DND-41 (cell line): Measurements from ENCODE around the gene CABP4.

Experiments used
- ATAC-seq: fragments of 200-7000 bp; cut with Tn5 transposase; 3 replicates; pipeline ENCODE4 v1.9.1; 2021; ENCODE audit warnings: low read depth; ENCODE audit not compliant: insufficient read depth
- DNase-seq: peaks from one replicate; pipeline ENCODE4 v3.0.0-alpha.2; 2020
- H2AFZ ChIP-seq: 2 replicates; pipeline ENCODE4 v1.6.0; 2012; ENCODE audit warnings: low read depth, low read length
- H3K27ac ChIP-seq: 2 replicates; pipeline ENCODE4 v1.5.1; 2012; ENCODE audit warnings: low read length, inconsistent platforms
- H3K27me3 ChIP-seq: fragments of 200-600 bp; sonication (generic); 2 replicates; pipeline ENCODE4 v1.6.0; 2012; ENCODE audit warnings: low read length, mild to moderate bottlenecking, inconsistent platforms; ENCODE audit not compliant: insufficient read depth, poor library complexity
- H3K36me3 ChIP-seq: 2 replicates; pipeline ENCODE4 v1.5.1; 2012; ENCODE audit warnings: low read length, inconsistent platforms; ENCODE audit not compliant: insufficient read depth
- H3K4me1 ChIP-seq: 2 replicates; pipeline ENCODE4 v1.5.1; 2012; ENCODE audit warnings: mild to moderate bottlenecking, low read length; ENCODE audit not compliant: insufficient read depth
- H3K4me2 ChIP-seq: 2 replicates; pipeline ENCODE4 v1.6.0; 2012; ENCODE audit warnings: mild to moderate bottlenecking, moderate library complexity, low read length, inconsistent platforms; ENCODE audit not compliant: insufficient read depth
- H3K4me3 ChIP-seq, 2 experiments: fragments of 200-600 bp in 1 of 2; shearing (Covaris generic) in 1 of 2; 2 replicates each; pipeline ENCODE4 v1.5.1; 2012 to 2016; ENCODE audit warnings: inconsistent platforms in 2 of 2, low read length in 2 of 2, mild to moderate bottlenecking in 2 of 2, low read depth in 1 of 2, moderate library complexity in 1 of 2
- H3K79me2 ChIP-seq: 2 replicates; pipeline ENCODE4 v1.6.0; 2012; ENCODE audit warnings: low read length, inconsistent platforms; ENCODE audit not compliant: insufficient read depth
- H3K9ac ChIP-seq: 2 replicates; pipeline ENCODE4 v1.6.0; 2012; ENCODE audit warnings: low read depth, mild to moderate bottlenecking, inconsistent platforms, low read length, moderate library complexity
- H3K9me3 ChIP-seq: 2 replicates; pipeline ENCODE4 v1.5.1; 2012; ENCODE audit warnings: low read length, moderate library complexity, mild to moderate bottlenecking, inconsistent platforms; ENCODE audit not compliant: insufficient read depth, severe bottlenecking
- H4K20me1 ChIP-seq: 2 replicates; pipeline ENCODE4 v1.6.0; 2012; ENCODE audit warnings: low read length; ENCODE audit not compliant: insufficient read depth
- EZH2 ChIP-seq: IDR thresholded peaks from 3 replicates; pipeline ENCODE4 v1.6.1; 2012; ENCODE audit warnings: borderline replicate concordance, low read depth, mild to moderate bottlenecking, moderate library complexity, low read length, inconsistent platforms; ENCODE audit not compliant: severe bottlenecking
- TF ChIP-seq, protein P1 (sequence below): IDR thresholded peaks from 2 replicates; pipeline ENCODE4 v1.5.1; 2012; ENCODE audit warnings: borderline replicate concordance, low read length, moderate library complexity, mild to moderate bottlenecking; ENCODE audit not compliant: poor library complexity, severe bottlenecking; ENCODE audit errors: extremely low read depth

CABP4 gene

GRCh38 chr11:67497656-67498291 is 42.6 kb downstream of the CABP4 start:
- ATAC-seq (no peak), DNase-seq (no peak)
- Histone ChIP-seq H3K4me1 (no peaks in the 10 kb centered on the region), H3K4me2 (no peak overlapping the region), H3K9me3 (no peaks in the 10 kb centered on the region), H3K4me3 (no peak overlapping the region), H3K27me3 (no peaks in the 10 kb centered on the region), H3K79me2 (peaks cover 7% of the 10 kb centered on the region), H3K27ac (no peak overlapping the region), H3K36me3 (peaks cover 92% of the 10 kb centered on the region), H2AFZ (no peak overlapping the region), H4K20me1 (peaks cover 7% of the 10 kb centered on the region; the same call in 1 of the 2 replicates), H3K9ac (no peak overlapping the region)
- no peak for TF ChIP-seq EZH2
- TF ChIP-seq, protein P1, sequence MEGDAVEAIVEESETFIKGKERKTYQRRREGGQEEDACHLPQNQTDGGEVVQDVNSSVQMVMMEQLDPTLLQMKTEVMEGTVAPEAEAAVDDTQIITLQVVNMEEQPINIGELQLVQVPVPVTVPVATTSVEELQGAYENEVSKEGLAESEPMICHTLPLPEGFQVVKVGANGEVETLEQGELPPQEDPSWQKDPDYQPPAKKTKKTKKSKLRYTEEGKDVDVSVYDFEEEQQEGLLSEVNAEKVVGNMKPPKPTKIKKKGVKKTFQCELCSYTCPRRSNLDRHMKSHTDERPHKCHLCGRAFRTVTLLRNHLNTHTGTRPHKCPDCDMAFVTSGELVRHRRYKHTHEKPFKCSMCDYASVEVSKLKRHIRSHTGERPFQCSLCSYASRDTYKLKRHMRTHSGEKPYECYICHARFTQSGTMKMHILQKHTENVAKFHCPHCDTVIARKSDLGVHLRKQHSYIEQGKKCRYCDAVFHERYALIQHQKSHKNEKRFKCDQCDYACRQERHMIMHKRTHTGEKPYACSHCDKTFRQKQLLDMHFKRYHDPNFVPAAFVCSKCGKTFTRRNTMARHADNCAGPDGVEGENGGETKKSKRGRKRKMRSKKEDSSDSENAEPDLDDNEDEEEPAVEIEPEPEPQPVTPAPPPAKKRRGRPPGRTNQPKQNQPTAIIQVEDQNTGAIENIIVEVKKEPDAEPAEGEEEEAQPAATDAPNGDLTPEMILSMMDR = no peak

DNA sequence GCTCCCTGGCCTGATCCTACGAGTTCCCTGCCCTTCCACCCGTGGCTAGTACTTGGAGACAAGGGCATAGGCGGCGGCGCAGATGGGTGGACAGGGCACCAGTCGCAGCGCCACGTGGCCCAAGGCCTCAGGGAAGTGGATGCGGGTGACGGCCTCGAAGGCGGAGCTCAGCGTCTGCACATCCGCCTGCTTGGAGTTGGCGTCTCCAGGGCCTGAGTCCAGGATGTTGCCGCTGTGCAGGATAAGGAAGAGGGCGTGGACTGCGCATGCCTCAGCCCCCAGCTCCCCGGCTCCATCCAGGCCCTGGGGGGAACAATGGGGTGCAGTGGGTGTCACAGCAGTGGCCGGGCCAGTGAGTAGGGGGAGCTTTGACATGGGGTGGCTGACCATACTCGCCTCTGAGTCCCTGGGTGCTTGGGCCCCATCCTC is 43.4 kb downstream of the CABP4 start:
- Histone ChIP-seq H3K9ac (no peak overlapping the region), H3K27ac (no peak overlapping the region), H3K27me3 (no peaks in the 10 kb centered on the region), H3K79me2 (peaks cover 14% of the 10 kb centered on the region), H3K9me3 (no peaks in the 10 kb centered on the region), H4K20me1 (peaks cover 12% of the 10 kb centered on the region), H2AFZ (no peak overlapping the region), H3K4me3 (no peak overlapping the region), H3K4me1 (peaks cover 6% of the 10 kb centered on the region), H3K36me3 (peaks cover 90% of the 10 kb centered on the region), H3K4me2 (no peak overlapping the region)
- DNase-seq = no peak
- ATAC-seq = no peak
- no peak for TF ChIP-seq EZH2
- TF ChIP-seq, protein P1 = no peak

- Histone ChIP-seq H3K36me3 (peaks cover 77% of the 10 kb centered on the region), H4K20me1 (peaks cover 22% of the 10 kb centered on the region), H2AFZ (no peak overlapping the region), H3K4me3 (no peak overlapping the region), H3K79me2 (peaks cover 27% of the 10 kb centered on the region), H3K4me1 (peaks cover 13% of the 10 kb centered on the region), H3K9me3 (no peaks in the 10 kb centered on the region), H3K27ac (no peak overlapping the region), H3K9ac (no peak overlapping the region), H3K4me2 (no peak overlapping the region), H3K27me3 (no peaks in the 10 kb centered on the region)
- TF ChIP-seq EZH2 = no peak
- TF ChIP-seq, protein P1 = no peak
- DNase-seq = no peak
- no peak for ATAC-seq
These were observed 44.8 kb downstream of the CABP4 start for GRCh38 chr11:67499808-67500483.
